ENCODE results near the gene BICRAL. TPM values are rescaled to one million over a fixed set of nuclear protein-coding genes. Genes with fewer than 3 reads are reported as not detected.
"Not testable (repeated sequence)": the region's sequence is repeated elsewhere in the genome, so short reads cannot be mapped to it uniquely, and the experiment has no call there.

BICRAL gene
- total RNA-seq, 2 donors from 2014 or later = 12.4 to 15.0 TPM

DNA sequence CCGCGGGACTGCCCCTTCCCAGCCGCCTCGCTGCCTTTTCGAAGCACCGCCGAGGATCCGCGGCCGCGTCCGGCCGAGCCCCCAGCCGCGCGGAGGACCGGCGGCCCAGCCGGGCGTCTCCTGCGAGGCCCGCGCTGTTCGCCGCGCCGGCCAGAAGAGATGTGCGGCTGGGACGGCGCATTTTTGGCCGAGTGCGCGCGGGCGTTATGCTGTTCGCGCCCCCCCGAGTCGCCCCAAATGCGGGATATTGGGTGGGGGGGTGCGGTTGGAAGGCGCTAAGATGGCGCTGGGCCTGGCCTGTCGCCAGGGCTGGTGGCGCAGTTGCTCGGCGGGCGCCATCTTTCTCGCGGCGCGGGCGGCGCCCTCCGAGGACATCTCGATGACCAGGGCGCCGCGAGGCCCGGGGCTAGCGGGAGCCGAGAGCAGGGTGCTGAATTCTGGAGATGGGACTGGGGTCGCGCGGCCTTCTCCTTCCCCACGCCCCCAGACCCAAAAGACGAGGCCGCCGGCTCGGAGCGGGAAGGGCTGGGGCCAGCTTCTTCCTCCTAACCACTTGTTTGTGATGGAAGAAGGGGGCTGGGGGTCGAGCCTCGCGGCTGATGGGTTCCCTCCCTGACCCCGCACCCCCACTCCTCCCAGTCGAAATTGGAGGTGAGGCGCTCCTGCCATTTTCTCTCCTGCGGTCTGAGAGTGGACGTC is 1.5 kb downstream of the BICRAL start:
- peak; percentile 77 to 85 for DNase-seq (ENCODE audit: low spot score in 2 of 2)
- Mint-ChIP-seq H3K9me3 (no peaks in the 10 kb centered on the region), H3K36me3 (peaks cover 20 to 23% of the 10 kb centered on the region in 2 donors), H3K27ac (peak overlapping the region in 1 of 2 donors; percentile 99)
- ATAC-seq = peak; percentile 61 to 65

DNA sequence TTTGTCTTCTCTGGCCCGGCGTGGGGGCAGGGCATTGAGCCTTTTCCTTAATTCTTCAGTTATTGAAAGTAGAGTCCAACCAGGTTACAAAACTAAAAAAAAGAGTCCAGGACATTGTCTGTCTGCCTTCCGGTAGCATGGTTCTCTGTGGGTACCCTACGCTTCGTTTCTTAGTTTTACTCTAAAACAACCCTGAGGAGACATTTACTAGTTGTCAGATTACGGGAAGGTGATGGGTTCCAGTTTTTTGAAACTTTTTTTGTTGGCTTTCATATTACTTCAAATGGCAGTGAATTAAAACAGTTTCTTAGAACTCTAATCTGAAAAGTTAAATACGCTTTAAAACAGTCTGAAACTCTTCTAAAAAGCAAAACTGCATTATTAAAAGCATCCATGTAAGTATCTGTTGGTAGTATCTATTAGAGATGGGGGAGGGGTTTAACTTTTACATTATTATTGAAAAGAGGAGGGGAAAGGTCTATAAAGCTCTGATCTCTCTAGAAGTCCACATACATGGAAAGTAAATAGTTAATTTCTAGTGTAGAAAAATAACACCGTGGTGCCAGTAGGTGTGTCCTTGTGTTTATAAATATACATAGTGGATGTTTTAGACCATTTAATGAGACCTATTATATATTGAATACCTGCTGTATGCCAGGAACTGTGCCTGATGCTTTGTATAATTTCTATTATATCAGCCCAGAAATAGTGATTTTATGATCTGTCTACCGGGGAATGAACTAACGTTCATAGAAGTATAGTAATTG is 2.2 kb downstream of the BICRAL start:
- no peaks in the 10 kb centered on the region for H3K9me3 Mint-ChIP-seq
- DNase-seq (ENCODE audit: low spot score in 2 of 2) (no peak), ATAC-seq (peak in 1 of 2 donors; percentile 2)
- H3K27ac Mint-ChIP-seq = peak overlapping the region in 1 of 2 donors; percentile 99
- H3K36me3 Mint-ChIP-seq = peaks cover 23 to 26% of the 10 kb centered on the region in 2 donors

DNA sequence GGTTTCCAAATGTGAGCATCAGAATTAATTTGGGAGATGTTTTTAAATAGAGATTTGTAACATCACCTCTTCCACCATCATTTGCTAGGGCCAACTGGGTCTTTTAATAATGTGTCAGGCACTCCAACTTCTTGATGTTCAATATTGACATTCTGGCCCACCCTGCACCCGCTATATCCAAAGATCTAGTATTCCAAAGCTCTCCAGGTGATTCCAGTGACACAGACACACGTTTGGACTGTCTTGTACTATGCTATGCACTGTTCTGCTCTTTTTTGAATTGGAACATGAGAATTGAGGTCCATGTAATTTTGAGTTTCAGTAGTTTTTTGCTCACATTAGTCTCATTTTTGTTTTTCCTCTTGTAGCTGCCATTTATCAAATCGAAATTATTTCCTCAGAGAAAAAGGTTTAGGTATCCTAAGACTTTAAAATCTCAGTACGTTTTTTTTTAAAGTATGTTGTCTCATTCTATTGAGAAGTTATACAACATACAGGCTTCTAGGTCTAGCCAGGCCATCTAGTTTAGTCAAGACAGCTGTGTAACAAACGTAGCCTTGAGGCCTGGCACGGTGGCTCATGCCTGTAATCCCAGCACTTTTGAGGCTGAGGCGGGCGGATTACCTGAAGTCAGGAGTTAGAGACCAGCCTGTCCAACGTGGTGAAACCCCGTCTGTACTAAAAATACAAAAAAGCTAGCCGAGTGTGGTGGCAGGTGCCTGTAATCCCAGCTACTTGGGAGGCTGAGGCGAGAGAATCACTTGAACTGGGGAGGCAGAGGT is 3.1 kb downstream of the BICRAL start:
- no peak for DNase-seq (ENCODE audit: low spot score in 2 of 2)
- Mint-ChIP-seq H3K9me3 (no peaks in the 10 kb centered on the region), H3K27ac (peak overlapping the region in 1 of 2 donors; percentile 99), H3K36me3 (peaks cover 23 to 30% of the 10 kb centered on the region in 2 donors)
- ATAC-seq = no peak

DNA sequence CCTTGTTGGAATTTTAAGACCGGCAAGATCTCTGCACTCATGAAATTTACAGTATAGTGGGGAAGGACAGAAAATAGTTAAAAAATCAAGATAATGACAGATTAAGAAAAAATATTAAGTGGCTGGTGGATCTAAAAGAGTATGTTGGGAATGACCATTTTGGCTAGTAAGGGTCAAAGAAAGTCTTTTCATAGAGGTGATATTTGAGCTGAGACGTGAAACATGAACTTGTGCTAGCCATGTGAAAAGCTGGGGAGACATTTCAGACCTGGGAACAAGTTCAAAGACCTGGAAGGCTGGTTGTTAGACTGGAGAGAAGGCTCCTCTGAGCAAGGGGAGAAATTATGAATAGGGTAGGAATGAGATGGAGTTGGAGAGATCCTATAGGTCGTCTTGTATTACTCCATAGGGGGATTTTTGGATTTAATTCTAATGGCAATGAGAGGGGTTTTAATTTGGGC is 4.7 kb downstream of the BICRAL start:
- Mint-ChIP-seq H3K36me3 (peaks cover 23 to 32% of the 10 kb centered on the region in 2 donors), H3K27ac (no peak overlapping the region), H3K9me3 (no peaks in the 10 kb centered on the region)
- no peak for ATAC-seq
- no peak for DNase-seq (ENCODE audit: low spot score in 2 of 2)

DNA sequence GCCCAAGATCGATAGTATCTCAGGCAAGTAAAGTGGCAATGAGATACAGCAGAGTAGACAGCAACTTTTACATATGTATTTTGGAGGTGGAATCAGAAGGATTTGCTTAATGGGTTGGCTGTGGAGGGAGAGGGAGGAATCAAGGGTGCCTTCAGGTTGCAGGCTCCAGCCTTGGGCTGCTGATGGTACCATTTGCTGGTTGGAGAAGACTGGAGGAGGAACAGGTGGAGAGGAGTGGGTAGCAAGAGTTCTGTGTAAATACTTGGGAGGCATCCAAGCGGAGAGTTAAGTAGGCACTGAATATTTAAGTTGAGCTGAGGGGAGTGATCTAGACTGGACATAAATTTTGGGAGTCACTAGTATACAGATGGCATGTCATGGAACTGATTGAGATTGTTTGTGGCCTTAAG is 5.2 kb downstream of the BICRAL start:
- ATAC-seq (no peak), DNase-seq (ENCODE audit: low spot score in 2 of 2) (no peak)
- Mint-ChIP-seq H3K27ac (no peak overlapping the region), H3K36me3 (peaks cover 23 to 32% of the 10 kb centered on the region in 2 donors), H3K9me3 (no peaks in the 10 kb centered on the region)

DNA sequence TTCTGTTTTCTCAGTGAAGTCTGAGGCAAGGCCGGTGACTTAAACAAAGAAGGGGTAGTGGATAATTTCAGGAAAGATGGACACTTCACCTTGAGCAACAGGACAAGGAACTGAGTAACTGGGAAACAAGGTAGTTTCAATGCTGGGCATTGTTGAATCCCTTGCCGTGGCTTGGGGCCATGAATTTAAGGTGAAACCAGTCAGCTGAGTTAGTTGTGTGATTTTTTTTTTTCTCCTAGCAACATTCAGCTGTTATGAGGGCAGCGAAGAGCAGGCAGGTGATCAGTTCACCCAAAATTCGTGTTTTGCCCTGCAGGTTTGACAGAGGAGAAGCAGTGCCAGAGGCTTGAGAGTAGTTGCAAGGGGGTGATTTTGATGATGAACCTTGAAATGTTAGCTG is 6.8 kb downstream of the BICRAL start:
- Mint-ChIP-seq H3K27ac (peak overlapping the region; percentile 17 to 81), H3K9me3 (no peaks in the 10 kb centered on the region), H3K36me3 (peaks cover 22 to 30% of the 10 kb centered on the region in 2 donors)
- DNase-seq (ENCODE audit: low spot score in 2 of 2) (no peak), ATAC-seq (no peak)

DNA sequence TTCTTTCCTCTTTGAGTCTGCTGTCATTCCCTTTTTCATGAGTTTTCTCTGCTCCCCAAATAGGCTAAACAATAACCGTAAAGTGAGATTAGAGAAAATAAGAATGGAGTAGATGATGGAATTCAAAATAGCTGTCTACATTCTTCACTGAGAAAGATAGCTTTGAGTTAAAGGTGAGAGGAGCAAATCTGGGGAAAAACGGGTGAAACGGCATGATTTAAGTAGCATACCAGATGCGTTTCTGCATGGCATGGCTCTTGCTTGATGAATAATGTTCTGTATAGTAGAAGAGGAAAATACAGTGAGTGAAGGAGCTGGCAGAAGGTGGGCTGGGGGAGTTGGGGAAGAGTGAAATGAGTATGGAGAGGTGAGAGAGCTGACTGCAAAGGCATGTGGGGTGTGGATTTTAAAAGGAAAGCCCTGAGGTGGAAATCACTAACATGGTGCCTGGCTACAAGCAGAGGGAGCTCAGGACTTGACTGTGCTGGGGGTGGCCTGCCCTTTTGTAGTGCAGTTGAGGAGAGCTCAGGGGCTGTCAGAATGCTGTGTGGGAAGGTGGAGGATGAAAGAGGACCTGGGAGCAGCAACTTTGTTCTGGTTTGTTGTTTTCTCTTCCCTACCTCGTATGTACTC is 8.8 kb downstream of the BICRAL start:
- H3K27ac Mint-ChIP-seq = no peak overlapping the region
- DNase-seq (ENCODE audit: low spot score in 2 of 2) (no peak), ATAC-seq (peak; percentile 40 to 41)
- H3K9me3 Mint-ChIP-seq = no peaks in the 10 kb centered on the region
- H3K36me3 Mint-ChIP-seq = peaks cover 2 to 14% of the 10 kb centered on the region in 2 donors

DNA sequence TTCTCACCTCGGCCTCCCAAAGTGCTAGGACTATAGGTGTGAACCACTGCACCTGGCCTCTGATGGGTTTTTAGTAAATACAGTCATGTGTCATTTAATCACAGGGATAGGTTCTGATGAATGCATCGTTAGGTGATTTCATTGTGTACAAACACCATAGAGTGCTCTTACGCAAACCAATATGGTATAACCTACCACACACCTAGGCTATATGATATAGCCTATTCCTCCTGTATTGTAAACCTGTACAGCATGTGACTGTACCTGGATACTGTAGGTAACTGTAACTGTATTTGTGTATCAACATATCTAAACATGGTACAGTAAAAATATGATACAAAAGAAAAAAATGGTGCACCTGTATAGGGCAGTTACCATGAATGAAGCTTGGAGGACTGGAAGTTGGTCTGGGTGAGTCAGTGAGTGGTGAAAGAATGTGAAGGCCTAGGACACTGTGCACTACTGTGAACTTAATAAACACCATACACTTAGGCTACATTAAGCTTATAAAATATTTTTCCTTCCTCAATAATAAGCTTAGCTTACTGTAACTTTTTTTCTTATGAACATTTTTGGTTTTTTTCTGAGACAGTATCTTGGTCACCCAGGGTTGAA is 10.0 kb downstream of the BICRAL start:
- ATAC-seq = peak in 1 of 2 donors; percentile 19
- H3K36me3 Mint-ChIP-seq = peaks cover 0 to 14% of the 10 kb centered on the region in 2 donors

DNA sequence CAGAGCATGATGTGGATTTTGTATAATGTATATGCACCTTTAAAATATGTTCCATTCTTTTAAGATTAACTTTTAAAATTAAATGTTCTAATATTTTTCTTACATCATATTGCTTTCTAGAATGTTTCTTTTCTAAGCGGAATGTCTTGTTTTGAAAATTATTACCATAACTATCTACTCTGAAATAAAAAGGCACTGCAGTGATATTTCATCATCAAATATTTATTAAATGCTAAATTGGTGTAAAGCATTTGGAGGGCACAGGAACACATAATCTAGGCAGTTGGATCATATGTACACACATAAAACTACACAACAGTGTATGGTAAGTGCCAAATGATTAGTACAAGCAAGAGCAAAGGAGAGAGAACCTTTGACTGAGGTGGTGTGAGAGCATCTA is 13.8 kb downstream of the BICRAL start:
- Mint-ChIP-seq H3K9me3 (no peaks in the 10 kb centered on the region), H3K27ac (no peak overlapping the region), H3K36me3 (no peaks in the 10 kb centered on the region)
- ATAC-seq (no peak), DNase-seq (ENCODE audit: low spot score in 2 of 2) (no peak)

More for the DNA sequence above, 10.0 kb downstream of the BICRAL start:
- Mint-ChIP-seq H3K9me3 (no peaks in the 10 kb centered on the region), H3K27ac (no peak overlapping the region)
- no peak for DNase-seq (ENCODE audit: low spot score in 2 of 2)

DNA sequence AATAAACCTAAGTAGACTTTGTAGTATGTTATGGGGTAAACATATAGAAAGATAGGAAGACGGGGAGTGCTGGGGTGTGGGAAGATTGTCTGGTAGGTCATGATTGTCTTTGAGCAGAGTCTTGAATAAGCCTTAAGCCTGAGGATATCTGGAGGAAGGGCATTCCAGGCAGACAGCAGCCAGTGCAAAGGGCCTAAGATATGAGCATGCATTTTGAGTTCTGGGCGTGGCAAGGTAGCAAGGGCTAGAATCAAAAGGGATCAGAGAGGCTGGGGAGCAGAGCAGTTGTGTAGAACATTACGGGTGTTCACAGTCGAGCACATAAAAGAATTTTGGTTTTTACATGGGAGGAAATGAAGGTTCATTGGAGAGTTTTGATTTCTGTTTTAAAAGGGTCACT is 14.3 kb downstream of the BICRAL start:
- Mint-ChIP-seq H3K36me3 (no peaks in the 10 kb centered on the region), H3K27ac (peak overlapping the region in 1 of 2 donors; percentile 2), H3K9me3 (no peaks in the 10 kb centered on the region)
- no peak for ATAC-seq
- DNase-seq (ENCODE audit: low spot score in 2 of 2) = no peak

DNA sequence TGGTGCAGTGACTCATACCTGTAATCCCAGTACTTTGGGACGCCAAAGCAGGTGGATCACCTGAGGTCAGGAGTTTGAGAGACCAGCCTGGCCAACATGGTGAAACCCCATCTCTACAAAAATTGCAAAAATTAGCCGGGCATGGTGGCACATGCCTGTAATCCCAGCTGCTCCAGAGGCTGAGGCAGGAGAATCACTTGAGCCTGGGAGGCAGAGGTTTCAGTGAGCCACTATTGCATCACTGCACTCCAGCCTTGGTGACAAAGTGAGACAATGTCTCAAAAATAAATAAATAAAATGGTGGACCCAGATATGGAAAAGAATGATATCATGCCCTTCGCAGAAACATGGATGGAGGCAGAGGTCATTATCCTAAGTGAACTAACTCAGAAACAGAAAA is 15.8 kb downstream of the BICRAL start:
- ATAC-seq; H3K9me3 Mint-ChIP-seq; H3K36me3 Mint-ChIP-seq; H3K27ac Mint-ChIP-seq; DNase-seq (ENCODE audit: low spot score in 2 of 2): not testable (repeated sequence)

DNA sequence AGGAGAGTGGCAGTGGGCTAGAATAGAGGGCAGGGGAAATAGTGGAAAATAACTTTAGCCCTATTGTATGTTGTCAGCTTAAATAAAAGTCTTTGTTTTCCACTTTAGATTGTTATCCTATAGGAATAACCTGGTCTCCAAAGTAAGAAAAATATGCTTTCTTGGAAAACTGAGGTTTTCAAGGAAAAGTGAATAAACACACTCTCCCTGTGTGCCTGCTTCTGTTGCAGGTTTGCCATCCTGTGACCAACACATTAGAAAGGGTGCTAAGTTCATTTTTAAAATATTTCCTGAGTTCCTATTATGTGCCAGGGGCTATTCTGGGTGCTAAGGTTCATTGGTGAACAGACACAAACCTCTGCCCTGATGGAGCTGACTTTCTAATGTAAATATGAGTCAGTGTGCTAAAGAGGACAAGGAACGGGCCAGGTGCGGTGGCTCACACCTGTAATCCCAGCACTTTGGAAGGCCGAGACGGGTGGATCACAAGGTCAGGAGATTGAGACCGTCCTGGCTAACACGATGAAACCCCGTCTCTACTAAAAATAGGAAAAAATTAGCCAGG is 23.5 kb downstream of the BICRAL start:
- no peaks in the 10 kb centered on the region for H3K9me3 Mint-ChIP-seq
- peak overlapping the region in 1 of 2 donors; percentile 56 for H3K27ac Mint-ChIP-seq
- H3K36me3 Mint-ChIP-seq = no peaks in the 10 kb centered on the region
- ATAC-seq (no peak), DNase-seq (ENCODE audit: low spot score in 2 of 2) (no peak)

DNA sequence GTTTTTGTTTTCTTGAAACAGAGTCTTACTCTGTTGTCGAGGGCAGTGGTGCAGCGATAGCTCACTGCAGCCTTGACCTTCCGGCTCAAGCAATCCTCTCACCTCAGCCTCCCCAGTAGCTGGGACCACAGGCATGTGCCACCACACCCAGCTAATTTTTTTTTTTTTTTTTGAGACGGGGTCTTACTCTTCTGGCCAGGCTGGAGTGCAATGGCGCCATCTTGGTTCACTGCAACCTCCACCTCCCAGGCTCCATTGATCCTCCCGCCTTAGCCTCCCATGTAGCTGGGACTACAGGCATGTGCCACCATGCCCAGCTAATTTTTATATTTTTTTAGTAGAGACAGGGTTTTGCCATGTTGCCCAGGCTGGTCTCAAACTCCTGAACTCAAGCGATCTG is 24.5 kb downstream of the BICRAL start:
- not testable (repeated sequence) for DNase-seq (ENCODE audit: low spot score in 2 of 2); ATAC-seq; H3K36me3 Mint-ChIP-seq; H3K9me3 Mint-ChIP-seq; H3K27ac Mint-ChIP-seq

DNA sequence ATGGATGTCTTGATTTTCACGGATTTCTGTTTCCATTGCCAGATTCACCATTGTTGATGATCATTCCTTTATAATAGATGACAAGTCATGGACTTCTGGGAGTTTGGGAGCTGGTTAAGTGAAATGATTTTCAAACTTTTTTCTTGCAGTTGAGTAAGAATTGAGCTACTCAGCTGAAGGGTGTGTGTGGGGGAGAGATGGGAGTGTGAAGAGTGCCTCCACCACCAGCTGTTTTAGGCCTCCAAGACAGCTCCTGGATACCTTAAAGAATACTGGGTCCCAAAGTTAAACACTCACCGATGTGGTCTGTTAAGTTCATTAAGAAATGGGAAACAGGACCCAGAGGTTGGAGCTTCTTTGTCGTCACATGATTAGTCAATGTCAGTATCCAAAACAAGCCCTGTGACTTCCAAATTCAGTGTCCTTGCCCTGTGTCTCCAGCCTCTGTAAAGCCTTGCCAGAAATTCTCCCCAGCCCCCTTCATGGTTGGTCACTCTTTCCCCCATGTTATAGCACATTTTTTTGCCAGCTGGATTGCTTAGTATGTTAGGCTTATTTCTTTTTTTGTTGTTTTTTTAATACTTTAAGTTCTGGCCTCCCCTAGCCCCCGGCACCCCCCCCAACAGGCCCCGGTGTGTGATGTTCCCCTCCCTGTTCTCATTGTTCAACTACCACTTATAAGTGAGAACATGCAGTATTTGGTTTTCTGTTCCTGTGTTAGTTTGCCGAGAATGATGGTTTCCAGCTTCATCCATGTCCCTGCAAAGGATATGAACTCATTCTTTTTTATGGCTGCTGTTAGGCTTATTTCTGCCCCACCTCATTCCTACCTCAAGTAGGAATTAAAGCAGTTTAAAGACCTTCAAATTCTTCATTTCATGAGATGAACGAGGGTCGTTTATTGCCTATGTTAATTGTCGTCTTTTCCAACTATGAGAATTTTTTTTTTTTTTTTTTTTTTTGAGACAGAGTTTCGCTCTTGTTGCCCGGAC is 26.9 kb downstream of the BICRAL start:
- Mint-ChIP-seq H3K9me3 (no peaks in the 10 kb centered on the region), H3K27ac (no peak overlapping the region), H3K36me3 (no peaks in the 10 kb centered on the region)
- DNase-seq (ENCODE audit: low spot score in 2 of 2) (no peak), ATAC-seq (no peak)
